HCT116 (cell line): ENCODE measurements around the gene UMAD1. TPM values are rescaled to one million over a fixed set of nuclear protein-coding genes. Genes with fewer than 3 reads are reported as not detected.

Experiments
- ATAC-seq: fragments of 200-7000 bp; cut with Tn5 transposase; 2 replicates; pipeline ENCODE4 v1.9.1; 2020; ENCODE audit warnings: mild to moderate bottlenecking, moderate library complexity
- BruUV-seq: library from RNA; stranded (reverse); fragments of 400-500 nt; replicated peaks from 2 replicates; lab custom pipeline; 2021; lab: Mats Ljungman, UMichigan
- CTCF ChIA-PET: fragments of 300-600 bp; sonication (Branson Sonifier 250); formaldehyde crosslinking; loops from one replicate; lab custom pipeline; 2021; ENCODE audit warnings: antibody characterized with exemption; lab: Charles Lee
- POLR2A ChIA-PET: fragments of 300-600, 350-600 bp; sonication (Branson Sonifier 250); formaldehyde crosslinking; loops from one replicate; lab custom pipeline; 2021; ENCODE audit warnings: antibody characterized with exemption; lab: Charles Lee
- RAD21 ChIA-PET, 2 experiments: fragments of 300-600 bp; sonication (Branson Sonifier 250); formaldehyde crosslinking; loops; one replicate each; lab custom pipeline; 2023; ENCODE audit warnings: low total read pairs in 2 of 2; ENCODE audit not compliant: uncharacterized antibody in 2 of 2, unreplicated experiment in 2 of 2, low non-redundant PET in 1 of 2; lab: Charles Lee
- DNase-seq: peaks from one replicate; pipeline ENCODE4 v3.0.0-alpha.2; 2010; ENCODE audit warnings: low read depth, low spot score
- H2AFZ ChIP-seq: fragments of 200-600 bp; shearing (Covaris generic), sonication (generic); 2 replicates; pipeline ENCODE4 v1.6.1; 2017; ENCODE audit warnings: low read depth, mixed run types, mixed read lengths, antibody characterized with exemption, low read length; ENCODE audit not compliant: poor library complexity, severe bottlenecking
- H3K27ac ChIP-seq: 2 replicates; pipeline ENCODE4 v1.5.1; 2012; ENCODE audit warnings: low read depth, low read length
- H3K27me3 ChIP-seq: fragments of 200-600 bp; sonication (generic); 2 replicates; pipeline ENCODE4 v1.6.1; 2016; ENCODE audit warnings: mixed run types, low read length, mixed read lengths; ENCODE audit not compliant: insufficient read depth
- H3K36me3 ChIP-seq, 2 experiments: fragments of 200-500 bp in 1 of 2; fragments of 200-600 bp in 1 of 2; sonication (Bioruptor generic) in 1 of 2; sonication (generic) in 1 of 2; 2 replicates each; pipeline versions ENCODE4 v1.5.1 to v1.6.1; 2014 to 2016; ENCODE audit warnings: low read length in 2 of 2, inconsistent platforms in 1 of 2, mixed read lengths in 1 of 2, mixed run types in 1 of 2; ENCODE audit not compliant: insufficient read depth in 2 of 2, control insufficient read depth in 1 of 2
- H3K4me1 ChIP-seq, 2 experiments: fragments of 200-600 bp in 1 of 2; sonication (generic) in 1 of 2; 2 replicates each; pipeline versions ENCODE4 v1.5.1 to v1.6.1; 2012 to 2017; ENCODE audit warnings: low read length in 2 of 2, inconsistent platforms in 1 of 2, mild to moderate bottlenecking in 1 of 2, mixed read lengths in 1 of 2, mixed run types in 1 of 2, moderate library complexity in 1 of 2; ENCODE audit not compliant: insufficient read depth in 2 of 2, control insufficient read depth in 1 of 2
- H3K4me2 ChIP-seq: fragments of 200-600 bp; sonication (generic); 2 replicates; pipeline ENCODE4 v1.6.1; 2017; ENCODE audit warnings: mixed run types, low read length, mixed read lengths
- H3K4me3 ChIP-seq, 2 experiments: fragments of 200-600 bp in 1 of 2; sonication (generic) in 1 of 2; replicated peaks in 1 of 2; 2 replicates each; pipeline ENCODE4 v1.5.1; 2011 to 2016; ENCODE audit warnings: low read length in 2 of 2, control low read depth in 1 of 2, low read depth in 1 of 2, mild to moderate bottlenecking in 1 of 2, mixed read lengths in 1 of 2, mixed run types in 1 of 2
- H3K79me2 ChIP-seq: fragments of 200-600 bp; sonication (generic); 2 replicates; pipeline ENCODE4 v1.6.1; 2017; ENCODE audit warnings: mild to moderate bottlenecking, mixed run types, low read length, moderate library complexity, mixed read lengths; ENCODE audit not compliant: insufficient read depth
- H3K9ac ChIP-seq: fragments of 200-600 bp; sonication (generic); 2 replicates; pipeline ENCODE4 v1.6.1; 2016; ENCODE audit warnings: low read length, mixed read lengths
- H3K9me2 ChIP-seq: fragments of 200-600 bp; sonication (generic), shearing (Covaris generic); 2 replicates; pipeline ENCODE4 v1.6.1; 2017; ENCODE audit warnings: mixed run types, mild to moderate bottlenecking, moderate library complexity; ENCODE audit not compliant: insufficient read depth
- H3K9me3 ChIP-seq, 2 experiments: fragments of 200-500 bp in 1 of 2; fragments of 200-600 bp in 1 of 2; sonication (Bioruptor generic) in 1 of 2; sonication (generic) in 1 of 2; 2 replicates each; pipeline ENCODE4 v1.6.1; 2014 to 2017; ENCODE audit warnings: low read length in 2 of 2, mixed read lengths in 2 of 2, inconsistent platforms in 1 of 2, low read depth in 1 of 2, mild to moderate bottlenecking in 1 of 2, mixed run types in 1 of 2, moderate library complexity in 1 of 2; ENCODE audit not compliant: control insufficient read depth in 1 of 2, insufficient read depth in 1 of 2
- H4K20me1 ChIP-seq: fragments of 200-600 bp; sonication (generic), shearing (Covaris generic); 2 replicates; pipeline ENCODE4 v1.6.1; 2017; ENCODE audit warnings: mixed run types, mild to moderate bottlenecking, moderate library complexity; ENCODE audit not compliant: insufficient read depth
- CEBPB ChIP-seq: IDR thresholded peaks from 2 replicates; pipeline ENCODE4 v1.6.1; 2012; ENCODE audit warnings: low read depth
- EGR1 ChIP-seq: IDR thresholded peaks from 2 replicates; pipeline ENCODE4 v1.6.1; 2012; ENCODE audit warnings: low read depth
- ELF1 ChIP-seq: IDR thresholded peaks from 2 replicates; pipeline ENCODE4 v1.6.1; 2012; ENCODE audit warnings: low read depth, borderline replicate concordance
- EZH2phosphoT487 ChIP-seq: fragments of 200-600 bp; IDR thresholded peaks from 2 replicates; pipeline ENCODE4 v1.6.1; 2018; ENCODE audit warnings: antibody characterized with exemption, borderline replicate concordance
- JUND ChIP-seq: IDR thresholded peaks from 2 replicates; pipeline ENCODE4 v1.6.1; 2012
- POLR2A ChIP-seq: IDR thresholded peaks from 2 replicates; pipeline ENCODE4 v1.7.0; 2011; ENCODE audit warnings: borderline replicate concordance; ENCODE audit not compliant: insufficient read depth, insufficient read length; ENCODE audit errors: extremely low read depth
- POLR2AphosphoS5 ChIP-seq: IDR thresholded peaks from 2 replicates; pipeline ENCODE4 v1.6.1; 2011; ENCODE audit warnings: mild to moderate bottlenecking, low read depth, low read length, moderate library complexity
- SIN3A ChIP-seq: IDR thresholded peaks from 2 replicates; pipeline ENCODE4 v1.6.1; 2012; ENCODE audit warnings: low read depth
- SP1 ChIP-seq: IDR thresholded peaks from 2 replicates; pipeline ENCODE4 v1.6.1; 2012; ENCODE audit warnings: low read depth
- SRF ChIP-seq: IDR thresholded peaks from 2 replicates; pipeline ENCODE4 v1.6.1; 2012; ENCODE audit warnings: low read depth
- ZNF274 ChIP-seq: fragments of 200-500 bp; sonication (Bioruptor generic); IDR thresholded peaks from 2 replicates; pipeline ENCODE4 v1.6.1; 2014; ENCODE audit warnings: mild to moderate bottlenecking, low read depth, low read length, inconsistent platforms
- intact Hi-C: fragments of 100-400 bp; cut with micrococcal nuclease; formaldehyde crosslinking; loops from 2 replicates; pipeline ENCODE4 v1.10.0; 2022
- total RNA-seq: library from RNA; stranded (reverse); gene quantifications from one replicate; pipeline ENCODE4 v1.2.1, GENCODE V29; 2021; ENCODE audit not compliant: unreplicated experiment
- TF ChIP-seq, protein P1 (sequence below), 3 experiments: fragments of 200-600 bp in 1 of 3; sonication (generic) in 1 of 3; IDR thresholded peaks in 2 of 3; conservative IDR thresholded peaks in 1 of 3; 2 replicates each; pipeline ENCODE4 v1.5.1; 2012 to 2017; ENCODE audit warnings: low read depth in 2 of 3, low read length in 2 of 3, antibody characterized with exemption in 1 of 3, borderline replicate concordance in 1 of 3, control low read depth in 1 of 3, mild to moderate bottlenecking in 1 of 3, mixed read lengths in 1 of 3, mixed run types in 1 of 3, moderate library complexity in 1 of 3; ENCODE audit not compliant: insufficient read depth in 1 of 3
- TF ChIP-seq, protein P2 (sequence below): IDR thresholded peaks from 2 replicates; pipeline ENCODE4 v1.6.1; 2012

UMAD1 gene
- total RNA-seq, 1 experiment from 2014 or later, result 12.7 TPM

DNA sequence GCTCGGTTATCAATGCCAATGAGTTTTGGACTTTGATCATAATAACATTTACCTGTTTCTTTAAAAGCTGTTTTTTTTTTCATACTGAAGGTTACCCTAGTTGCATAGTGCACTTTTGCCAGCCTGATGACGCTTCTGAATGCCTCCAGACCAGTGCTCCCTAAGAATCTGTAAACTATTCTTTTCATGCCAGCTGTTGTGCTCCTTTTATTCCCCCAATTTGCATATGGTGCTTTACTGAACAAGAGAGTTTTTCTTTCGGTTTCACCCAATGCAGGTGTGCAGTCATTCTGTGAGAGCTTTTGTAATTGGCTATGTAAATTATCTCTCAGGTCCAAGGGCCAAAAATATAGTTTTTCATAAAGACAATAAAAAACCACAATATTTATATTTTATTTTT is 279.9 kb downstream of the UMAD1 start:
- H3K4me3 ChIP-seq, result no peak overlapping the region
- no peaks in the 10 kb centered on the region for H3K79me2 ChIP-seq
- ChIA-PET CTCF (no interaction called here), RAD21 (no interaction called here)
- no peak for DNase-seq
- intact Hi-C loops, result no loop called here
- H3K9ac ChIP-seq, result no peak overlapping the region
- no peaks in the 10 kb centered on the region for H3K9me2 ChIP-seq
- H3K9me3 ChIP-seq, result no peaks in the 10 kb centered on the region
- TF ChIP-seq SP1 (no peak), SRF (no peak), JUND (no peak), ZNF274 (no peak)
- TF ChIP-seq, protein P1, sequence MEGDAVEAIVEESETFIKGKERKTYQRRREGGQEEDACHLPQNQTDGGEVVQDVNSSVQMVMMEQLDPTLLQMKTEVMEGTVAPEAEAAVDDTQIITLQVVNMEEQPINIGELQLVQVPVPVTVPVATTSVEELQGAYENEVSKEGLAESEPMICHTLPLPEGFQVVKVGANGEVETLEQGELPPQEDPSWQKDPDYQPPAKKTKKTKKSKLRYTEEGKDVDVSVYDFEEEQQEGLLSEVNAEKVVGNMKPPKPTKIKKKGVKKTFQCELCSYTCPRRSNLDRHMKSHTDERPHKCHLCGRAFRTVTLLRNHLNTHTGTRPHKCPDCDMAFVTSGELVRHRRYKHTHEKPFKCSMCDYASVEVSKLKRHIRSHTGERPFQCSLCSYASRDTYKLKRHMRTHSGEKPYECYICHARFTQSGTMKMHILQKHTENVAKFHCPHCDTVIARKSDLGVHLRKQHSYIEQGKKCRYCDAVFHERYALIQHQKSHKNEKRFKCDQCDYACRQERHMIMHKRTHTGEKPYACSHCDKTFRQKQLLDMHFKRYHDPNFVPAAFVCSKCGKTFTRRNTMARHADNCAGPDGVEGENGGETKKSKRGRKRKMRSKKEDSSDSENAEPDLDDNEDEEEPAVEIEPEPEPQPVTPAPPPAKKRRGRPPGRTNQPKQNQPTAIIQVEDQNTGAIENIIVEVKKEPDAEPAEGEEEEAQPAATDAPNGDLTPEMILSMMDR (IDR thresholded peaks at IDR 0.05 in 2 of 3, conservative IDR thresholded peaks at IDR 0.05 in 1 of 3; ENCODE audit: borderline replicate concordance in 1 of 3, insufficient read depth in 1 of 3, low read depth in 2 of 3, low read length in 2 of 3), result no peak
- TF ChIP-seq, all 23 proteins: peak for 0
- no TSS peak for BruUV-seq
- POLR2A ChIA-PET, result no interaction called here
- no peak overlapping the region for H3K27ac ChIP-seq
- H3K36me3 ChIP-seq, result no peaks in the 10 kb centered on the region
- ATAC-seq, result no peak
- H3K4me1 ChIP-seq, result no peaks in the 10 kb centered on the region
- no peaks in the 10 kb centered on the region for H4K20me1 ChIP-seq
- H3K27me3 ChIP-seq, result no peaks in the 10 kb centered on the region
- H3K4me2 ChIP-seq, result no peak overlapping the region
- H2AFZ ChIP-seq, result no peak overlapping the region

DNA sequence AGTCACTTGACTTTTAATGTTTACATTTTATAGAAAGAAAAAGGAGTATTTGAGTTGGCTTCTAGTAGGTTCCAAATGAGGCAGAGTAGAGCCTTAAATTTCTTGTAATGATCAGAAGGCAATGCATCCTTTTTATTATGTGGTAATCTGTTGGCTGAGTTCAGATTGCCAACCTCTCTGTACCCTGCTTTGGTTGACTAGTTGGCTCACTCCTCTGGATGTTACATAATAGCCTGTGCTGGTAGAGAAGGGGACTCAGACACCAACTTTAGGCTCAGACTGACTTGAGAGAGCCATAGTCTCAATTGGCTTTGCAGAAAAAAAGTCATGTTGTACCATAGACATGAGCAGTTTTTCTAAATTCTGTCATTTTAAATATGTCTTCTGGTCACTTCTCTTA is 281.3 kb downstream of the UMAD1 start:
- no TSS peak for BruUV-seq
- intact Hi-C loops, result no loop called here

More for the DNA sequence above, 281.3 kb downstream of the UMAD1 start:
- Histone ChIP-seq H3K4me2 (no peak overlapping the region), H3K4me1 (no peaks in the 10 kb centered on the region), H3K9me2 (no peaks in the 10 kb centered on the region), H3K27me3 (no peaks in the 10 kb centered on the region), H3K36me3 (no peaks in the 10 kb centered on the region), H2AFZ (no peak overlapping the region), H4K20me1 (no peaks in the 10 kb centered on the region), H3K4me3 (no peak overlapping the region), H3K9ac (no peak overlapping the region), H3K79me2 (no peaks in the 10 kb centered on the region), H3K27ac (no peak overlapping the region), H3K9me3 (no peaks in the 10 kb centered on the region)
- ATAC-seq (no peak), DNase-seq (no peak)
- CTCF ChIA-PET, result no interaction called here
- TF ChIP-seq POLR2AphosphoS5 (no peak), SIN3A (no peak), EGR1 (no peak), CEBPB (no peak), ELF1 (no peak), EZH2phosphoT487 (no peak), SP1 (no peak), POLR2A (no peak)
- TF ChIP-seq, protein P2, sequence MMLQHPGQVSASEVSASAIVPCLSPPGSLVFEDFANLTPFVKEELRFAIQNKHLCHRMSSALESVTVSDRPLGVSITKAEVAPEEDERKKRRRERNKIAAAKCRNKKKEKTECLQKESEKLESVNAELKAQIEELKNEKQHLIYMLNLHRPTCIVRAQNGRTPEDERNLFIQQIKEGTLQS, result no peak
- RAD21 ChIA-PET, result no interaction called here
- POLR2A ChIA-PET, result no interaction called here
